HG03097 (cell line): ENCODE measurements around the gene ARFRP1.
"Not testable (repeated sequence)": the region's sequence is repeated elsewhere in the genome, so short reads cannot be mapped to it uniquely, and the experiment has no call there.

Experiments used
- ATAC-seq: cut with Tn5 transposase; IDR thresholded peaks from one replicate; pipeline ENCODE4 v1.9.1; 2021; ENCODE audit not compliant: unreplicated experiment, low FRiP score

Gene ARFRP1

DNA sequence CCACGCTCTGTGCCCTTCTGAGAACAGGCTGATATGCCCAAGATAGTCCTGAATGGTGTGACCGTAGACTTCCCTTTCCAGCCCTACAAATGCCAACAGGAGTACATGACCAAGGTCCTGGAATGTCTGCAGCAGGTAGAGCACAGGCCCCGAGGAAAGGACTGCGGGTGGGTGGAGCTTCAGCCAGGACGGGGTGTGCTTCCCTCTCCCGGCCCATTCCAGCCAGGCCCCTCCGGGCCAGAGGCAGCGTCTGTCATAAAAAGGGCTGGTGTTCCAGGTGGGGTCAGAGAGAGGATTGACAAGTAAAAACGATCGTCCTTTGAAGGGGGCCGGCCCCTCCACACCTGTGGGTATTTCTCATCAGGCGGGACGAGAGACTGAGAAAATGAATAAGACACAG is 48.4 kb downstream of the ARFRP1 start:
- ATAC-seq = no peak

DNA sequence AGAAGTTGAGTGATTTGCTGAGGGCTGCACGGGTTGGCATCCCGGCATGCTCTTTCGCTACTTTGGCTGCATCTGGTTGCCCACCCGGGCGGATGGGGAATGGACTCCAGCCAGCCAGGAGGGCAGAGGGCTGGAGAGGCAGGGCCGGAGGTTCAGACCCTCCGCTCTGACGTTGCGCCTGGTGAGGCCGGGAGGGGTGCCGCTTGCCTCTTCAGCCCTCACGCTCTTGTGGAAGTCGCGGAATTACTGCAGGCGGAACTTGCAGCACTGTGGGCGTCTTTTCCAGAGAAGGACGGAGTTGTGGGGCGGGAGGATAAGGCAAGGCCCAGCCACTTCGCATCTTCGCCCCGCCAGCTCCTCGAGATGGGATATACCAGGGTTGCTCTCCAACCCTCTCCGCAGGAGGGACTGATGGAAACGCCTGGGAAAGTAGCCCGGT is 49.0 kb downstream of the ARFRP1 start:
- peak; percentile 9 for ATAC-seq

- ATAC-seq = peak; percentile 75
Measured at GRCh38 chr20:63657937-63658748, 49.6 kb downstream of the ARFRP1 start, which contains the start of gene RTEL1. TSS of gene RTEL1 (plus strand) at chr20:63658312. CDS start at chr20:63659403, 1,091 bp downstream.

DNA sequence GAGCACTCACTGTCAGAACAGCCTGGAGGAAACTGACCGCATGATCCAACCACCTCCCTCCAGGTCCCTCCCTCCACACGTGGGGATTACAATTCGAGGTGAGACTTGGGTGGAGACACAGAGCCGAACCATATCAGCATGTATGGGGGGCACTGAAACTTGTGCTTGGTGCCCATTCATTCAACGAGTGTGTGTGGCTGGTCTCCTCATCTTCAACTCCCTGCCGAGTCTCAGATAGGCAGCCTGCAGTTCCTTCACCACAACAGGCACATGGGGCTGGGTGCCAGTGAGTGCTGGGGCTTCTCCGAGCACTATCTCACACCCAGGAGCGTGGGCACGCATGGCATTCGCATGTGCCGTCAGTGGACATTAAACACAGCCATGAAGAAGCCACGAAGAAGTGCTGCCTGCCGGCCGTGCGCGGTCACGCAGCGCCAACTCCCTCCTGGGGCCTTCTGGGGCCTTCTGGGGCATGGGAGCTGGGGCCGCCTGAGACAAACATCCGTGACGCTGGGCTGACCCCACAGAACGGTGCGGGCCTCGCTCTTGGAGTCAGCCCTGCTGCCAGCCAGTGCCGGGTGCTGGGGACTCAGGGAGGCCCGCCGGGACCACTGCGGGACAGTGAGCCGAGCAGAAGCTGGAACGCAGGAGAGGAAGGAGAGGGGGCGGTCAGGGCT is 50.4 kb downstream of the ARFRP1 start:
- peak; percentile 2 for ATAC-seq

GRCh38 chr20:63656451-63656850 is 51.3 kb downstream of the ARFRP1 start:
- ATAC-seq = no peak

DNA sequence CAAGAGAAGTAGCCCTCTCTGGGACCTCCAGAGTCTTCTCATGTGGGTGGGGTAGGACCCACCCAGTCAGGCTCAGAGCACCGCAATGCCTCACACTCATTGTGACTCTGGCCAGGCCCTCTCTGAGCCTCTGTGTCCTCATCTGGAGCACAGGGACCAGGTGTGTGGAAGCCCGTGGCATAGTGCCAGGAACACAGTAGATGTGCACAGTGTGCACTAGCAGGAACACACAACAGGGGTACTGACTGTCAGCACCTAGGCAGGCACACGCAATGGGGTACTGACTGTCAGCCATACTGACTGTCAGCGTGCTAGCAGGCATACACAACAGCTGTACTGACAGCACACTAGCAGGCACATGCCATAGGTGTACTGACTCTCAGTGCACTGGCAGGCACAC is 52.5 kb downstream of the ARFRP1 start:
- ATAC-seq = no peak

- ATAC-seq = no peak
Measured at GRCh38 chr20:63653974-63654668, 53.7 kb downstream of the ARFRP1 start.

DNA sequence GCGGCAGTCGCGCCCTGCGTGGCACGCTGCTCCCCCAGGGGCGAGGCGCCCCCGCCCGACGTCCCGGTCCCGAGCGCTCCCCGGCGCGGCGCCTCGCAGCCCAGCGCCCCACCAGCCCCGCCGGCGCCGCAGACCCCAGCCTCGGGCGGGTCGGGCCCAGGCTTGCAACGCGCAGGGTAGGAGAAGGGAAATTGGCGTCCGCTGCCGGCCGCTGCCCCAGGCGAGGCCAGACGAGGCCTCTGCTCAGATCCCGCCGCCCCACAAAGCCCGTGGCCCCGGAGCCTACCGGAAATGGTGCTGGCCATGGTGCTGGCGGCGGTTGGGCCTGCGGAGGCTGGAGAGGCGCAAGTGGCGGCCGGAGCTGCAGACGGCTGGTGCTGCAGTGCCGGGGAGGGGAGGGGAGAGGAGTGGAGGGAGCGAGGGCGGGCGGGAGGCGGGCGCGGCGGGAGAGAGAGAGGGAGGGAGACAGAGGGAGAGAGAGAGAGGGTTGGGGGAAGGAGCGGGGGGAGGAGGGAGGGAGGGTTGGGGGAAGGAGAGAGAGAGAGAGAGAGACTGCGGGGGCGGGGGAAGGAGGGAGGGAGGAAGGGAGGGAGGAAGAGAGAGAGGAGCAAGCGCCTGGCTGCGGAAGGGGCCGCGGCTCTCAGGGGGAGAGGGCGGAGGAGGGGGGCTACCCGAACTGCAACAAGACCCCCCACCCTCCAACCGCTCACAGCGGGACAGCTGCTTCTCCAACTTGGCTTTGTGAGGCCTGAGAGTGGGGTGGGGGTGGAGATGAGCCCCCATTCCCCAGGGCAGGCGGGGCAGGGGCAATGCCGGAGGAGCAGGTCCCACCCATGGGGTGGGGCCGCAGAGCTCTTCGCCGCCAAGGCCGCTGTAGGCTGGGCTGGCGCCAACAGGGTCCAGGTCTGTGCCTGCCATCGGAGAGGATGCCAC is 54.5 kb downstream of the ARFRP1 start, which contains the start of gene STMN3:
Gene STMN3, minus strand, starts transcription at position 384 of the 933 bp plus-strand sequence. Its CDS starts 79 bp downstream, at position 305.
- no peak for ATAC-seq

- ATAC-seq = no peak
Measured at GRCh38 chr20:63652192-63652980, 55.4 kb downstream of the ARFRP1 start.

GRCh38 chr20:63651942-63652191 is 55.9 kb downstream of the ARFRP1 start:
- no peak for ATAC-seq

GRCh38 chr20:63650486-63650885 is 57.3 kb downstream of the ARFRP1 start:
- not testable (repeated sequence) for ATAC-seq

DNA sequence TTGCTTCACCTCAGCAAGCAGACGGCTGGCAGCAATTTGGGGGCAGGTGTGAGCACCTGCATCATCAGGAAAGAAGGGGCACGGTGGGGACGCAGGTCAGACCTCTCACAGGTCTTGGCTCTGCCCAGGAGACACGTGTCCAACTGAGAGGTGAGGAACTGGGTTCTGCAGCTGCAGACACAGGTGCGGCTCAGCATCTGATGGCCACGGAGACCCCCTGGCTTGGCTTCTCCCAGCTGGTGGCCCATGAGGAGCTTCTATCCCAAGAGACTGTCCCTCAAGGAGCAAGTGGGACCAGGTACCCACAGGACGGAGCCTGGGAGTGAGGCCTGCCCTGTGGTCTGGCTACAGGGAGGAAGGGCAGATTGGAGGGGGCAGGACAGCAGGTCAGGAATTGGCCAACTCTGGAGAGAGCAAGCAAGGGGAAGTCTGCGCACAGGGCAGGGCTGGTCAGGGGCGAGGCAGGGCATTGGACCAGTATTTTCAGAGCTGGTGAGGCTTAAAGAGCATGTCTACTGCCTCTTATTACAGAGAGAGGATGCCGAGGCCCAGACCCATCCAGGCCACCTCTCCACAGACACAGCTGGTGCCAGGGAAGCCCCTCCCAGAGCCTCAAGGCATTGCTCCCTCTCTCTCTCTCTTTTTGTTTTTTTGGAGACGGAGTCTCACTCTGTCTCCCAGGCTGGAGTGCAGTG is 58.7 kb downstream of the ARFRP1 start:
- no peak for ATAC-seq
